HepG2 (cell line): Measurements from ENCODE around the gene DRAM1. TPM values are rescaled to one million over a fixed set of nuclear protein-coding genes. Genes with fewer than 3 reads are reported as not detected.

Experiments
- CHCHD3 ChIP-seq: sonication (generic); formaldehyde crosslinking; IDR thresholded peaks from 2 replicates; pipeline ENCODE4 v1.8.0; 2022; ENCODE audit warnings: mild to moderate bottlenecking, missing genetic modification reagents, moderate library complexity
- DPF2 ChIP-seq: sonication (generic); formaldehyde crosslinking; IDR thresholded peaks from 2 replicates; pipeline ENCODE4 v1.4.0; 2020; ENCODE audit warnings: mild to moderate bottlenecking, low read depth, missing genetic modification reagents, borderline replicate concordance
- FOXM1 ChIP-seq: sonication (generic); formaldehyde crosslinking; IDR thresholded peaks from 2 replicates; pipeline ENCODE4 v1.5.0; 2020; ENCODE audit warnings: missing genetic modification reagents
- GZF1 ChIP-seq: sonication (generic); formaldehyde crosslinking; IDR thresholded peaks from 2 replicates; pipeline ENCODE4 v1.5.1; 2020; ENCODE audit warnings: mild to moderate bottlenecking, missing genetic modification reagents
- IRX3 ChIP-seq: sonication (generic); formaldehyde crosslinking; IDR thresholded peaks from 2 replicates; pipeline ENCODE4 v1.8.1; 2023; ENCODE audit warnings: mild to moderate bottlenecking, low read depth, missing genetic modification reagents, borderline replicate concordance
- KLF13 ChIP-seq: sonication (generic); formaldehyde crosslinking; IDR thresholded peaks from 2 replicates; pipeline ENCODE4 v1.4.0; 2020; ENCODE audit warnings: mild to moderate bottlenecking, missing genetic modification reagents
- MAZ ChIP-seq, 2 experiments: sonication (generic) in 1 of 2; formaldehyde crosslinking in 1 of 2; IDR thresholded peaks; 2 replicates each; pipeline versions ENCODE4 v1.5.0 to v1.6.1; 2012 to 2020; ENCODE audit warnings: low read depth in 2 of 2, mild to moderate bottlenecking in 2 of 2, borderline replicate concordance in 1 of 2, improper control_type of control experiment in 1 of 2, low read length in 1 of 2, missing genetic modification reagents in 1 of 2, moderate library complexity in 1 of 2
- MED1 ChIP-seq: sonication (generic); formaldehyde crosslinking; IDR thresholded peaks from 2 replicates; pipeline ENCODE4 v1.4.0; 2020; ENCODE audit warnings: missing genetic modification reagents
- PHF21A ChIP-seq: sonication (generic); formaldehyde crosslinking; IDR thresholded peaks from 2 replicates; pipeline ENCODE4 v1.5.0; 2020; ENCODE audit warnings: mild to moderate bottlenecking, missing genetic modification reagents
- PHF5A ChIP-seq: IDR thresholded peaks from one replicate; pipeline ENCODE4 v1.6.1; 2018; ENCODE audit warnings: low read depth, missing genetic modification reagents; ENCODE audit not compliant: unreplicated experiment
- RAD51 ChIP-seq: fragments of 450-650 bp; IDR thresholded peaks from 2 replicates; pipeline ENCODE4 v1.6.1; 2016; ENCODE audit warnings: borderline replicate concordance
- TP53 ChIP-seq: sonication (generic); formaldehyde crosslinking; conservative IDR thresholded peaks from 2 replicates; pipeline ENCODE4 v1.4.0; 2020; ENCODE audit warnings: missing genetic modification reagents
- XBP1 ChIP-seq: sonication (generic); formaldehyde crosslinking; IDR thresholded peaks from 2 replicates; pipeline ENCODE4 v1.5.0; 2020; ENCODE audit warnings: missing genetic modification reagents
- ZNF12 ChIP-seq: sonication (generic); formaldehyde crosslinking; IDR thresholded peaks from 2 replicates; pipeline ENCODE4 v1.5.0; 2020; ENCODE audit warnings: missing genetic modification reagents
- ZNF234 ChIP-seq: sonication (generic); formaldehyde crosslinking; conservative IDR thresholded peaks from 2 replicates; pipeline ENCODE4 v1.5.1; 2020; ENCODE audit warnings: mild to moderate bottlenecking, missing genetic modification reagents
- ZNF446 ChIP-seq: sonication (generic); formaldehyde crosslinking; IDR thresholded peaks from 2 replicates; pipeline ENCODE4 v1.5.0; 2020; ENCODE audit warnings: mild to moderate bottlenecking, missing genetic modification reagents
- ZNF549 ChIP-seq: sonication (generic); formaldehyde crosslinking; IDR thresholded peaks from 2 replicates; pipeline ENCODE4 v1.5.0; 2020; ENCODE audit warnings: missing genetic modification reagents
- polyA plus RNA-seq, 8 experiments: library from polyadenylated mRNA; depleted of rRNA in 3 of 8; stranded (reverse) in 7 of 8; unstranded in 1 of 8; fragments of >200 nt; fragmentation: Illumina TruSeq in 4 of 8; extraction: Trizol in 4 of 8; gene quantifications; 2 replicates each; pipeline versions ENCODE4 v1.2.1 to v1.2.3, GENCODE V29; 2011 to 2016; ENCODE audit warnings: low read depth in 4 of 8, missing spikeins in 1 of 8, mixed read lengths in 1 of 8; ENCODE audit not compliant: insufficient read depth in 1 of 8
- total RNA-seq, 5 experiments: library from RNA; depleted of rRNA; stranded (reverse); fragments of >200 nt; fragmentation: Illumina TruSeq; extraction: Trizol; gene quantifications; 2 replicates each; pipeline ENCODE4 v1.2.3, GENCODE V29; 2016; ENCODE audit warnings: low read depth in 1 of 5
- TF ChIP-seq, protein P1 (sequence below): sonication (generic); formaldehyde crosslinking; IDR thresholded peaks from one replicate; pipeline ENCODE4 v1.5.1; 2020; ENCODE audit warnings: mild to moderate bottlenecking, missing genetic modification reagents; ENCODE audit errors: not compliant biosample characterization
- TF ChIP-seq, protein P2 (sequence below): sonication (generic); formaldehyde crosslinking; IDR thresholded peaks from 2 replicates; pipeline ENCODE4 v1.4.0; 2020; ENCODE audit warnings: missing genetic modification reagents

The DRAM1 gene
- total and polyA plus RNA-seq, 2 of the 13 experiments (the other 11 are each of a cell fraction or from before 2014, with no cell fraction given) = 20.9 to 32.6 TPM

GRCh38 chr12:101876861-101877805 is at the start of gene DRAM1 (continued):
- TF ChIP-seq, protein P1, sequence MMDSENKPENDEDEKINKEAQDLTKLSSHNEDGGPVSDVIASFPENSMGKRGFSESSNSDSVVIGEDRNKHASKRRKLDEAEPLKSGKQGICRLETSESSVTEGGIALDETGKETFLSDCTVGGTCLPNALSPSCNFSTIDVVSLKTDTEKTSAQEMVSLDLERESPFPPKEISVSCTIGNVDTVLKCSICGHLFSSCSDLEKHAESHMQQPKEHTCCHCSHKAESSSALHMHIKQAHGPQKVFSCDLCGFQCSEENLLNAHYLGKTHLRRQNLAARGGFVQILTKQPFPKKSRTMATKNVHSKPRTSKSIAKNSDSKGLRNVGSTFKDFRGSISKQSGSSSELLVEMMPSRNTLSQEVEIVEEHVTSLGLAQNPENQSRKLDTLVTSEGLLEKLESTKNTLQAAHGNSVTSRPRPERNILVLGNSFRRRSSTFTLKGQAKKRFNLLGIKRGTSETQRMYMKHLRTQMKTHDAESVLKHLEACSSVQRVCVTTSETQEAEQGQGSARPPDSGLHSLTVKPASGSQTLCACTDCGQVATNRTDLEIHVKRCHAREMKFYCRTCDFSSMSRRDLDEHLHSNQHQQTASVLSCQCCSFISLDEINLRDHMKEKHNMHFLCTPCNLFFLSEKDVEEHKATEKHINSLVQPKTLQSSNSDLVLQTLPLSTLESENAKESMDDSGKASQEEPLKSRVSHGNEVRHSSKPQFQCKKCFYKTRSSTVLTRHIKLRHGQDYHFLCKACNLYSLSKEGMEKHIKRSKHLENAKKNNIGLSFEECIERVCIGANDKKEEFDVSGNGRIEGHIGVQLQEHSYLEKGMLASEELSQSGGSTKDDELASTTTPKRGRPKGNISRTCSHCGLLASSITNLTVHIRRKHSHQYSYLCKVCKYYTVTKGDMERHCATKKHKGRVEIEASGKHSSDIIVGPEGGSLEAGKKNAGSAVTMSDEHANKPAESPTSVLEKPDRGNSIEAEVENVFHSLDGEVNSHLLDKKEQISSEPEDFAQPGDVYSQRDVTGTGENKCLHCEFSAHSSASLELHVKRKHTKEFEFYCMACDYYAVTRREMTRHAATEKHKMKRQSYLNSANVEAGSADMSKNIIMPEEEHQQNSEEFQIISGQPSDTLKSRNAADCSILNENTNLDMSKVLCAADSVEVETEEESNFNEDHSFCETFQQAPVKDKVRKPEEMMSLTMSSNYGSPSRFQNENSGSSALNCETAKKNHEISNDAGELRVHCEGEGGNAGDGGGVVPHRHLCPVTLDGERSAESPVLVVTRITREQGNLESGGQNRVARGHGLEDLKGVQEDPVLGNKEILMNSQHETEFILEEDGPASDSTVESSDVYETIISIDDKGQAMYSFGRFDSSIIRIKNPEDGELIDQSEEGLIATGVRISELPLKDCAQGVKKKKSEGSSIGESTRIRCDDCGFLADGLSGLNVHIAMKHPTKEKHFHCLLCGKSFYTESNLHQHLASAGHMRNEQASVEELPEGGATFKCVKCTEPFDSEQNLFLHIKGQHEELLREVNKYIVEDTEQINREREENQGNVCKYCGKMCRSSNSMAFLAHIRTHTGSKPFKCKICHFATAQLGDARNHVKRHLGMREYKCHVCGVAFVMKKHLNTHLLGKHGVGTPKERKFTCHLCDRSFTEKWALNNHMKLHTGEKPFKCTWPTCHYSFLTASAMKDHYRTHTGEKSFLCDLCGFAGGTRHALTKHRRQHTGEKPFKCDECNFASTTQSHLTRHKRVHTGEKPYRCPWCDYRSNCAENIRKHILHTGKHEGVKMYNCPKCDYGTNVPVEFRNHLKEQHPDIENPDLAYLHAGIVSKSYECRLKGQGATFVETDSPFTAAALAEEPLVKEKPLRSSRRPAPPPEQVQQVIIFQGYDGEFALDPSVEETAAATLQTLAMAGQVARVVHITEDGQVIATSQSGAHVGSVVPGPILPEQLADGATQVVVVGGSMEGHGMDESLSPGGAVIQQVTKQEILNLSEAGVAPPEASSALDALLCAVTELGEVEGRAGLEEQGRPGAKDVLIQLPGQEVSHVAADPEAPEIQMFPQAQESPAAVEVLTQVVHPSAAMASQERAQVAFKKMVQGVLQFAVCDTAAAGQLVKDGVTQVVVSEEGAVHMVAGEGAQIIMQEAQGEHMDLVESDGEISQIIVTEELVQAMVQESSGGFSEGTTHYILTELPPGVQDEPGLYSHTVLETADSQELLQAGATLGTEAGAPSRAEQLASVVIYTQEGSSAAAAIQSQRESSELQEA (CRISPR knock-in tag) = no peak
- TF ChIP-seq MAZ (IDR thresholded peaks at IDR 0.05; ENCODE audit: borderline replicate concordance, low read depth, low read length) = peak; percentile 79; the same call in 1 of the 2 replicates
- peak; percentile 79 for TF ChIP-seq MAZ (CRISPR knock-in tag; IDR thresholded peaks at IDR 0.05; ENCODE audit: low read depth)
- no peak for TF ChIP-seq CHCHD3 (CRISPR knock-in tag)
- peak; percentile 97 for TF ChIP-seq PHF21A (CRISPR knock-in tag)
- no peak for TF ChIP-seq RAD51
- TF ChIP-seq XBP1 (CRISPR knock-in tag) = no peak
- no peak for TF ChIP-seq KLF13 (CRISPR knock-in tag)
- TF ChIP-seq GZF1 (CRISPR knock-in tag) = no peak
- TF ChIP-seq, protein P2, sequence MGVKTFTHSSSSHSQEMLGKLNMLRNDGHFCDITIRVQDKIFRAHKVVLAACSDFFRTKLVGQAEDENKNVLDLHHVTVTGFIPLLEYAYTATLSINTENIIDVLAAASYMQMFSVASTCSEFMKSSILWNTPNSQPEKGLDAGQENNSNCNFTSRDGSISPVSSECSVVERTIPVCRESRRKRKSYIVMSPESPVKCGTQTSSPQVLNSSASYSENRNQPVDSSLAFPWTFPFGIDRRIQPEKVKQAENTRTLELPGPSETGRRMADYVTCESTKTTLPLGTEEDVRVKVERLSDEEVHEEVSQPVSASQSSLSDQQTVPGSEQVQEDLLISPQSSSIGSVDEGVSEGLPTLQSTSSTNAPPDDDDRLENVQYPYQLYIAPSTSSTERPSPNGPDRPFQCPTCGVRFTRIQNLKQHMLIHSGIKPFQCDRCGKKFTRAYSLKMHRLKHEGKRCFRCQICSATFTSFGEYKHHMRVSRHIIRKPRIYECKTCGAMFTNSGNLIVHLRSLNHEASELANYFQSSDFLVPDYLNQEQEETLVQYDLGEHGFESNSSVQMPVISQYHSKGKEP (CRISPR knock-in tag) = no peak
- TF ChIP-seq ZNF12 (CRISPR knock-in tag) = peak; percentile 18; the same call in 1 of the 2 replicates
- peak; percentile 47 for TF ChIP-seq PHF5A (CRISPR knock-in tag)
- peak; percentile 66; the same call in 1 of the 2 replicates for TF ChIP-seq ZNF234
- peak; percentile 93; the same call in 1 of the 2 replicates for TF ChIP-seq IRX3 (CRISPR knock-in tag)
- no peak for TF ChIP-seq ZNF549 (CRISPR knock-in tag)
- TF ChIP-seq ZNF446 = peak; percentile 84
- TF ChIP-seq FOXM1 (CRISPR knock-in tag) = no peak
- TF ChIP-seq MED1 (CRISPR knock-in tag) = peak; percentile 68; the same call in 1 of the 2 replicates
- TF ChIP-seq TP53 (CRISPR knock-in tag) = peak; percentile 67; the same call in 1 of the 2 replicates
- no peak for TF ChIP-seq DPF2
